A549 treated with Mapracorat at 1 μM for 4 hours (cell line): ENCODE results near the gene ANKRD30B. TPM values are rescaled to one million over a fixed set of nuclear protein-coding genes. Genes with fewer than 3 reads are reported as not detected.

ENCODE experiments used
- total RNA-seq: library from RNA; stranded (reverse); fragments of 200-300 nt; extraction: Qiagen RNA extraction; gene quantifications from 5 replicates; pipeline ENCODE4 v1.2.3, GENCODE V29; 2022

The ANKRD30B gene
- total RNA-seq = not detected in 5 replicates

GRCh38 chr18:14747513-14748474 lies at the start of gene ANKRD30B:
TSS of gene ANKRD30B (plus strand) at chr18:14748172. CDS start at chr18:14748420, 248 bp downstream.

Other genes with a start within 250 kb of the ANKRD30B start
- gene POTEC, start 204.6 kb upstream of the ANKRD30B start, total RNA-seq = not detected in 5 replicates